Body of pancreas (tissue), 4 donors: ENCODE measurements around the gene GNG12. TPM values are rescaled to one million over a fixed set of nuclear protein-coding genes. Genes with fewer than 3 reads are reported as not detected.

Source experiments
- ATAC-seq: fragments of 150-250 bp; one replicate; pipeline ENCODE4 v1.9.1; 2016
- DNase-seq, 4 donors: peaks; one replicate each; pipeline ENCODE4 v3.0.0-alpha.2; 2019
- H3K27ac ChIP-seq, 4 donors: fragments of 200-600 bp; sonication (generic); 1 replicate in 3 of 4; 2 replicates in 1 of 4; pipeline versions ENCODE4 v1.5.1 to v1.6.1; 2016 to 2019; ENCODE audit warnings: mild to moderate bottlenecking in 1 of 4, mixed read lengths in 1 of 4, moderate library complexity in 1 of 4
- H3K27me3 ChIP-seq, 2 donors: fragments of 200-600 bp; sonication (generic); one replicate each; pipeline ENCODE4 v1.6.0; 2016; ENCODE audit warnings: mild to moderate bottlenecking in 1 of 2
- H3K36me3 ChIP-seq, 2 donors: fragments of 200-600 bp; sonication (generic); replicated peaks in 1 of 2; 2 replicates each; pipeline ENCODE4 v1.5.1; 2016; ENCODE audit warnings: low read depth in 2 of 2; ENCODE audit not compliant: insufficient read depth in 1 of 2
- H3K4me1 ChIP-seq: fragments of 200-600 bp; sonication (generic); one replicate; pipeline ENCODE4 v1.6.0; 2016
- H3K4me3 ChIP-seq, 2 donors: fragments of 200-600 bp; sonication (generic); 1 replicate in 1 of 2; 2 replicates in 1 of 2; pipeline ENCODE4 v1.5.1; 2016 to 2019
- H3K9me3 ChIP-seq, 3 donors: fragments of 200-600 bp; sonication (generic); 1 replicate in 2 of 3; 2 replicates in 1 of 3; pipeline ENCODE4 v1.5.1; 2016
- CTCF ChIP-seq, 7 experiments: fragments of 450-650 bp in 4 of 7; fragments of 200-600 bp in 3 of 7; sonication (generic) in 3 of 7; IDR thresholded peaks; one replicate each; pipeline ENCODE4 v1.5.1; 2016 to 2019; ENCODE audit warnings: antibody characterized with exemption in 7 of 7
- POLR2A ChIP-seq, 3 donors: fragments of 450-650 bp; IDR thresholded peaks; one replicate each; pipeline ENCODE4 v1.6.1; 2016; ENCODE audit warnings: antibody characterized with exemption in 3 of 3, mild to moderate bottlenecking in 2 of 3
- WGBS, 2 donors: methylation state at CpG; one replicate each; pipeline ENCODE4 v1.1.5; 2017; 5-methylcytosine and 5-hydroxymethylcytosine counted together
- intact Hi-C: fragments of 100-400 bp; cut with DNase I; formaldehyde crosslinking; loops from one replicate; pipeline ENCODE4 v1.15.1; 2023
- total RNA-seq, 2 donors: library from RNA; depleted of rRNA; stranded (reverse); fragments of >200 nt; gene quantifications; one replicate each; pipeline ENCODE4 v1.1.0, GENCODE V29; 2016

Gene GNG12
- total RNA-seq, 2 donors from 2014 or later = 26.4 to 42.3 TPM

- Histone ChIP-seq H3K4me3 (no peak overlapping the region), H3K27me3 (no peaks in the 10 kb centered on the region), H3K36me3 (peaks cover 0 to 3% of the 10 kb centered on the region in 2 donors), H3K9me3 (no peaks in the 10 kb centered on the region), H3K4me1 (no peaks in the 10 kb centered on the region), H3K27ac (no peak overlapping the region)
- 85 to 91% methylated on average over 3 of the region's 3 CpGs for WGBS, 2 donors
- intact Hi-C loops = no loop called here
- ATAC-seq (no peak), DNase-seq (no peak)
- TF ChIP-seq CTCF (IDR thresholded peaks at IDR 0.05) = no peak
- TF ChIP-seq POLR2A (IDR thresholded peaks at IDR 0.05) = no peak
These were observed 128.9 kb downstream of the GNG12 start for GRCh38 chr1:67704351-67704750.

DNA sequence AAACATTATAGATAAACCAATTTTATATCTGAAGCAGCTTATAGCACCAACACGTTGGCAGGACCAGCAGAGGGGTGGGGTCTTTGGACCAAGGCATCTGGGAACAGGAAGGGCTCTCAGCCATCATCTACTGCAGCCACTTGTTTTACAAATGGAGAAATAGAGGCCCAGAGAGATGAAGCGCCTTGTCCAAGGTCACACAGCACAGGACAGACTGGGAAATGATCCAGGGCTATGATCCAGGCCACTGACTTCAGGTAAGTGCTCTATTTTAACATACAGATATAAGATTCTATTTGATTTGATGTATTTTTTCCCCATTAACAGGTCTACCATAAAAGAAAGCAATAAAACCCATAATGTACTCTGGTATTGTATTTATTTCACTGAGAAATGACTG lies 131.4 kb downstream of the GNG12 start:
- Histone ChIP-seq H3K9me3 (no peaks in the 10 kb centered on the region), H3K36me3 (peaks cover 0 to 3% of the 10 kb centered on the region in 2 donors), H3K4me1 (no peaks in the 10 kb centered on the region), H3K27ac (no peak overlapping the region), H3K27me3 (no peaks in the 10 kb centered on the region), H3K4me3 (no peak overlapping the region)
- TF ChIP-seq CTCF (IDR thresholded peaks at IDR 0.05) (no peak), POLR2A (IDR thresholded peaks at IDR 0.05) (no peak)
- WGBS, 2 donors = 76 to 84% methylated on average over 2 of the region's 2 CpGs
- DNase-seq = no peak
- intact Hi-C loops = no loop called here
- ATAC-seq = no peak

GRCh38 chr1:67700692-67701410 lies 132.4 kb downstream of the GNG12 start:
- intact Hi-C loops = no loop called here
- no peaks in the 10 kb centered on the region for H3K27me3 ChIP-seq
- 72 to 76% methylated on average over 8 of the region's 8 CpGs for WGBS, 2 donors
- H3K9me3 ChIP-seq = no peaks in the 10 kb centered on the region
- ATAC-seq (peak; percentile 68), DNase-seq (peak in 2 of 4 donors; percentile 22 to 32)
- peak in 3 of 7 experiments; percentile 1 to 18 (median 11) for TF ChIP-seq CTCF (IDR thresholded peaks at IDR 0.05)
- TF ChIP-seq POLR2A (IDR thresholded peaks at IDR 0.05) = no peak
- no peak overlapping the region for H3K4me3 ChIP-seq
- no peaks in the 10 kb centered on the region for H3K4me1 ChIP-seq
- no peak overlapping the region for H3K27ac ChIP-seq
- H3K36me3 ChIP-seq = peaks cover 0 to 3% of the 10 kb centered on the region in 2 donors

GRCh38 chr1:67700220-67700619 lies 133.0 kb downstream of the GNG12 start:
- Histone ChIP-seq H3K36me3 (peaks cover 0 to 3% of the 10 kb centered on the region in 2 donors), H3K27ac (no peak overlapping the region), H3K4me3 (no peak overlapping the region), H3K9me3 (no peaks in the 10 kb centered on the region), H3K4me1 (no peaks in the 10 kb centered on the region), H3K27me3 (no peaks in the 10 kb centered on the region)
- WGBS, 2 donors = 77 to 80% methylated on average over 4 of the region's 4 CpGs
- TF ChIP-seq POLR2A (IDR thresholded peaks at IDR 0.05) = no peak
- intact Hi-C loops = no loop called here
- DNase-seq (no peak), ATAC-seq (no peak)

GRCh38 chr1:67696708-67697107 lies 136.6 kb downstream of the GNG12 start:
- 69 to 72% methylated on average over 3 of the region's 3 CpGs for WGBS, 2 donors
- intact Hi-C loops = no loop called here

DNA sequence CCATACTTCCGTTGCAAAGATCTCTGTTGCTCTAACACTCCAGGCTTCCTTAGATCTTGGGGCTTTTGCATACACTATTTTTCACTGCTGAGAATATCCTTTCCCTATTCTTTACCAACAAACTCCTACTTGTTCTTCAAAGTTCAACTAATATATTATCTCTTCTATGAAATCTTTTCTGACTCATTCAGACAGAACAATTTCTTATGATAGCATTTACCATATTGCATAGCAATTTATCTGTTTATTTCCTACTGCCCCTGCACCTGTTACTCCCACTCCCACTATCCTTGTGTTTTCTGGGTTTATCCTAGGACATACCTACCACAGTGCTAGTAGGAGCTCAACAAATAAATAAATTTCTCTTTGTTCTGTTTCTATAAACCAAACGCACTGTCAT lies 137.3 kb downstream of the GNG12 start:
- 88 to 92% methylated on average over 2 of the region's 2 CpGs for WGBS, 2 donors
- Histone ChIP-seq H3K27me3 (no peaks in the 10 kb centered on the region), H3K9me3 (no peaks in the 10 kb centered on the region), H3K4me1 (no peaks in the 10 kb centered on the region), H3K4me3 (no peak overlapping the region), H3K27ac (no peak overlapping the region), H3K36me3 (no peaks in the 10 kb centered on the region)
- DNase-seq = no peak
- no peak for ATAC-seq
- intact Hi-C loops = no loop called here
- TF ChIP-seq POLR2A (IDR thresholded peaks at IDR 0.05) = no peak

More at GRCh38 chr1:67696708-67697107, 136.6 kb downstream of the GNG12 start:
- no peaks in the 10 kb centered on the region for H3K36me3 ChIP-seq
- H3K27me3 ChIP-seq = no peaks in the 10 kb centered on the region
- no peaks in the 10 kb centered on the region for H3K9me3 ChIP-seq
- no peaks in the 10 kb centered on the region for H3K4me1 ChIP-seq
- TF ChIP-seq POLR2A (IDR thresholded peaks at IDR 0.05) = no peak
- no peak overlapping the region for H3K27ac ChIP-seq
- DNase-seq (no peak), ATAC-seq (no peak)
- H3K4me3 ChIP-seq = no peak overlapping the region
